Umbilical cord (tissue), 2 donors: ENCODE data around the gene ZNF341. TPM values are rescaled to one million over a fixed set of nuclear protein-coding genes. Genes with fewer than 3 reads are reported as not detected.
A peak's percentile ranks its signal among the peaks of the same experiment; 100 is the strongest.

Experiments
- DNase-seq: peaks from one replicate; pipeline ENCODE4 v3.0.0-alpha.2; 2015; ENCODE audit warnings: low spot score
- total RNA-seq: library from RNA; depleted of rRNA; stranded (reverse); fragments of >200 nt; gene quantifications from one replicate; pipeline ENCODE4 v1.2.3, GENCODE V29; 2014; ENCODE audit warnings: low replicate concordance; ENCODE audit not compliant: insufficient read depth

The ZNF341 gene
- total RNA-seq, 1 donor from 2014 or later: 0.72 TPM

DNA sequence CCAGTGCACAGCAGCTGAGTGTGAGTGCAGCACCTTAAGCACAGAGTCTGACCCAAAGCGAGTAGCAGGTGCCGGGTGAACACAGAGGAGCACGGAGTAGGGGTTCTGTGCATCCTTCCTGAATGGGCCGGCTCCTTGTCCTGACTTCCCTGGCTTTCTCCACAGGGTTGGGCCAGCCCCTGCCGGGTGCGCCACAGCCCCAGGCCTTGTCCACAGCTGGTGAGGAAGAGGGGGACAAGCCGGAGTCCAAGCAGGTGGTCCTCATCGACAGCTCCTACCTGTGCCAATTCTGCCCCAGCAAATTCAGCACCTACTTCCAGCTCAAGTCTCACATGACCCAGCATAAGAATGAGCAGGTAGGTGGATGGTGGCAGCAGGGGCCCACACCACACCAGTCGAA, 34.9 kb downstream of the ZNF341 start:
- no peak for DNase-seq

DNA sequence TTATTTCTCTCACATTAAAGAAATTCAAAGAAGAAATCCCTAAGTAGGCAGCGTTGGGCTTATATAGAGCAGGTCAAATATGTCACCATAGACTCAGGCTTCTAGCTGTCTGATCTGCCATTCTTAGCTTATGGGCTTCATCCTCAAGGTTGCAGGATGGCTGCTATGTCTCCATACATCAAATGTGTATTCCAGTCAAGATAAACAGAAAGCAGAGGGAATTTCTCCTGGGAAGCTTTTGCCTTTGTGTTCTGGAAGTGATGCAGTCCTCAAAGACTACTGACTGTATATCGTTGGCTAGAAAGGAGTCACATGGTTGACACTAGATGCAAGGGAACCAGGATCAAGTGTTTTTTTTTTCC, 36.0 kb downstream of the ZNF341 start:
- no peak for DNase-seq

DNA sequence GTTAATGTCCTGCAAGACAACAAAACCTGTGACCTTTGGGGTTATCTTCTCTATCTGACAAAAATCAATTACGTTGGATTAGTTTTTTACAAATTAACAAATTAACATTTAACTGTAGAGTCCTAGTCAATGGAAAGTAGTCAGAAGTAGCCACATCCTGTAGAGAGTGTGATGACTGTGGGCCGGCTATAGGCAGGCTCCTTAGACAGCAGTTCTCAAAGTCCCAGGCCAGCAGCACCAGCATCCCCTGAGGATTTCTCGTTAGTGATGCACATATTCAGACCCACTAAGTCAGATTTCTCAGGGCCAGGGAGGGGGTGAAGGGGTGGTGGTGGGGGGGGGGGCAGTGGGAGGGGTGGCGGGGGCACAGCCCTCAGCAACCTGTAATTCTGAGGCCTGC, 37.2 kb downstream of the ZNF341 start:
- no peak for DNase-seq

DNA sequence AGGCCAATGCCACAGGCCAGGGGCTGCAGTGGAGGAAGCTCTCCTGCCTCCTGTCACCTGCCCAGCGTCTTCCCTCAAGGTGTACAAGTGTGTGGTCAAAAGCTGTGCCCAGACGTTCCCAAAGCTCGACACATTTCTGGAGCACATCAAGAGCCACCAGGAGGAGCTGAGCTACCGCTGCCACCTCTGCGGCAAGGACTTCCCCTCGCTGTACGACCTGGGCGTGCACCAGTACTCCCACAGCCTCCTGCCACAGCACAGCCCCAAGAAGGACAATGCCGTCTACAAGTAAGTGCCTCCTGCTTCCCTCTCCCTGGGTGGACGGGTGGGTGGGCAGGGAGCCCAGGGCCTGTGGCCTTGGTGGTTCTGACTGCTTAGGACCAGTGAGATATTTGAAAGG, 38.2 kb downstream of the ZNF341 start:
- DNase-seq: no peak

DNA sequence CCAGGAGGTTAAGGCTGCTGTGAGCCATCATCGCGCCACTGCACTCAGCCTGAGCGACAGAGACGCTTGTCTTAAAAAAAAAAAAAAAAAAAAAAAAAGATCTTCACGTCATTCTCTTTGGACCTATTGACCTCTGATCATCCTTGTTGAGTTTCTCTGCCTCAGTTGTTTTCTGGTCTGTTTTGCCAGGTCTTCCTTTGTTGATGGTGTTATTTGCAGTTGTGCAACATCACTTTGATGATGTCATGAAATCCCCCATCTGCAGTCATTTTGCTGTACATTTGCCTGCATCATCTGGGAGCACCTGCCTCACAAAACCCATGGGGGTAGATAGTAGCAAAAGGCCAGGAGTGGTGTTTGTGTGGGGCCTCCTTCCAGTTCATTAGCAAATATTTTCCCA, 40.1 kb downstream of the ZNF341 start:
- DNase-seq: no peak

DNA sequence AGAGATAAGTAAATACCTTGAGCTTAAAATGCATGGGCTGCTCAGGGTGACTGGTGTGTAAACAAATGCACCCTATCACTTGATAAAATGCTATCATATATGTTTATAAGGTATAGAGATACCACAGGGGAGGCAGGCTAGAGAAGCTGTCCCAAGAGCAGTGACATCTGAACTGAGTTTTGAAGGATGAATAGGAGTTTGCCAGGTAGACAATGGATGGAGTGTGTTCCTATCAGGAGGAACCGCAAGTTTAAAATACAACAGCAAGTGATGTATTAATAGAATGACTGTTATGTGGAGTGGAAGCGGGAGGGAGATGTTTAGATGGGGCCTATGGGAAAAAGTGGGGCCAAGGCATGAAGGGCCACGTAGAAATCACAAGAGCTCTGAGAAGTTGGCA, 40.6 kb downstream of the ZNF341 start:
- no peak for DNase-seq

DNA sequence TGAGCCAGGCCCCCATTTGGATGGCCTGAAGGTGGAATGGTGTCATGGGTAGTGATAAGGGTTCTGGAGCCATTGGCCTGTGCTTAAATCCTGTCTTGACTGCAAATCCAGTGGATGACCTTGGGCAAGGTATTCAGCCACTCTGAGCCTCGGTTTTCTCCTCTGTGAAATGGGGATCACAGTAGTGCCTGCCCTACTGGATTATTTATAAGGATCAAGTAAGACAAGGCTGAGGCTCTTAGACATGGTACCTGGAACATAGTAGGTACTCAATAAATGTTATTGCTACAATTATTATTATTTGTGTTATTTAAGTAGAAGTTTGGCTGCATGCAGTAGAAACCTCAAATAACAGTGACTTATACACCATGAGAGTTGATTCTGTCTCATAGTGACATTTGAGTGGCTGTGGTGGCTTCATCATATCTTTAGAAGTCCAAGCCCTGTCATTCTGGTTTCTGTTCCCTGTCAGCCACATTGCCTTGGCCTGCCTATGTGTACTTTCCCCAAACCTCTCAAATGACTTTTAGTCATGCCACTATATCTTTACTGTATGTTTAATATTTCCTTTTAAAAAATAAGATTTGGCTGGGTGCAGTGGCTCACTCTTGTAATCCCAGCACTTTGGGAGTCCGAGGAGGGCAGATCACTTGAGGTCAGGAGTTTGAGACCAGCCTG, 41.8 kb downstream of the ZNF341 start:
- no peak for DNase-seq

DNA sequence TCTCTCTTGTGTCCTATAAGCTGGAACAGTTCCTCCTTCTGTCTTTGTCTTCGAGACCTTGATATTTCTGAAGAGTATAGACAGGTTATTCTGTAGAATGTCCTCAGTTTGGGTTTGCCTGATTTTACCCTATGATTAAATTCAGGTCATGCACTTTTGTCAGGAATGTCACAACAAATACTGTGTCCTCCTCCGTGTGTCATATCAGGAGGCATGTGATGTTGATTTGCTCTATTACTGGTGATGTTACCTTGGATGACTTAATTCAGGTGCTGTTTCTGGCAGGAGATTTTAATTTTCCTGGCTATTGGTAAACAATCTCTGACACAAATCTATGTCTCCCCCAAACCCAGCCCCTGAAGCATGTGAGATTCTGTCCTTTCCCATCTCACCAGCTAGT, 46.0 kb downstream of the ZNF341 start:
- no peak for DNase-seq

DNA sequence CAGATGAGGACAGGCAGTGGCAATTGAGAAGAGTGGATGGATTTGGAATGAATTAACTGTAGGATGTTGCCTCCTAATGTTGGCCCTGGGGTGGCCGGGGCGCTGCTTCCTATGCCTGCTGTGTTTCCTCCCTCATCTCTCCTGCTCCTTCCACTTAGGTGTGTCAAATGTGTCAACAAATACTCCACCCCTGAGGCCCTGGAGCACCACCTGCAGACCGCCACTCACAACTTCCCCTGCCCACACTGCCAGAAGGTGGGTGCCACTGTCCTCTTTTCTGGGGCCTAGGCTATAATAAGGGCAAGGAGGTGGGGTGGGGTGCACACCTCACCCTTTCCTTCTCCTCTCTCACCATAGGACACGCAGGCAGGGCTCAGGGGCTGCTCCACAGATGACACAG, 49.3 kb downstream of the ZNF341 start:
- DNase-seq: no peak

DNA sequence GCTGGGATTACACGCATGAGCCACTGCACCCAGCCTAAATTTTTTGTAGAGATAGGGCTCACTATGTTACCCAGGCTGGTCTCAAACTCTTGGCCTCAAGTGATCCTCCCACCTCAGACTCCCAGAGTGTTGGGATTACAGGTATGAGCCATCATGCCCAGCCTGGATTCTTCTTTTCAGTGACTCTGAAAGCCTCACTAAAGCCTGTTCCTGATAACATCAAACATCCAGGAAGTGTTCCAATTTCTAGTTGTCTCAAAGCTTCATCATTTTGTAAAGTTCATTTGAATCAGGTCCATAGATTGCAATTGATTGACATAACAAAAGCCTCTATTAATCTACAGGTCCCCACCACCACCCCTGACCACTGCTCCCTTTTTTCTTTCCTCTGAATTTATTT, 50.1 kb downstream of the ZNF341 start:
- DNase-seq: peak; percentile 15

DNA sequence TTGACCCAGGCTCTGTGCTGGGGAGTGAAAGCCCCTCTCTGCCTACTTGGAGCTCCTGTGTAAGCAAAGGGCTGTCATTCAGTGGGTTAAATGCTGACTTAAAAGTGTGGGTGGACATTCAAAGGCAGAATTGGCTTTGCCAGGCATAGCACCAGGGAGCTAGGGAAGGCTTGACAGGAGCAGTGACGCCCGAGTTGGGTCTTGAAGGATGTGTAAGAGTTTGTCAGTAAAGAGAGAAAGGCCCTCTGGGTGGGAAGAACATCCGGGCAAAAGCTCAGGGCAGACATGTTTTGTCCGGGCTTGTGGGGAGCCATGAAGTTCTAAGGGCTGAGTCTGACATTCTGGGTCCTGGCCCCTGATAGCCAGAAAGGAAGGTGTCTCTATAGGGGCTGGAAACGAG, 51.5 kb downstream of the ZNF341 start:
- no peak for DNase-seq

DNA sequence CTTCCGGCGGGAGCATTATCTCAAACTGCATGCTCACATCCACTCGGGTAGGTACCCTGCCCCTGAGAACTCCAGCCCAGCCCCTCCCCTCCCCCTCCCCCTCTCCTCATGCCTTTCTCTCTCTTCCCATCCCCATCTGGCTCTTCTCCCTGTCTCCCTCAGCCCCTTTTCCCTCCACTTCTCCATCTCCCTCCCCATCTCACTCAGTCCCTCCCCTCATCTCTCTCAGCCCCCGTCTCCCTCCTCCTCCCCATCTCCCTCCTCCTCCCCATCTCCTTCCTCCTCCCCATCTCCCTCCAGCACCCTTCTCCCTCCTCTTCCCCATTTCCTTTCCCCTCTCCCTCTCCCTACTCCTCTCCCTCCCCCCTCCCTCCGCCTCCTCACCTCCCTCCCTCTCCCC, 52.0 kb downstream of the ZNF341 start:
- DNase-seq: no peak

DNA sequence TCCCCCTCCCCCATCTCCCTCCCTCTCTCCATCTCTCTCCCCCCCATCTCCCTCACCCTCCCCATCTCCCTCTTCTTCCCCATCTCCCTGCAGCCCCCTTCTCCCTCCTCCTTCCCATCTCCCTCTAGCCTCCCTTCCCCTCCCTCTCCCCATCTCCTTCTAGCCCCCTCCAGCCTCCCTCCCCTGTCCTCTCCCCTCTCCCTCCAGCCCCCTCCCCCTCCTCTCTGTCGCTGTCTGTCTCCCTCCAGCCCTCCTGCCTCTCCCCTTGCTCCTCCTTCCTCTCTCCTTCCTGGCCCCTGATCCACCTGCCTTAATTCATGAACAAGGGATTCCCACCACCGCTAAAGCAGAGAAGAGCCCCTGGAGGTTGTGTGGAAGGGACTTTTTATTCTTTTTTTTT, 52.4 kb downstream of the ZNF341 start:
- no peak for DNase-seq

DNA sequence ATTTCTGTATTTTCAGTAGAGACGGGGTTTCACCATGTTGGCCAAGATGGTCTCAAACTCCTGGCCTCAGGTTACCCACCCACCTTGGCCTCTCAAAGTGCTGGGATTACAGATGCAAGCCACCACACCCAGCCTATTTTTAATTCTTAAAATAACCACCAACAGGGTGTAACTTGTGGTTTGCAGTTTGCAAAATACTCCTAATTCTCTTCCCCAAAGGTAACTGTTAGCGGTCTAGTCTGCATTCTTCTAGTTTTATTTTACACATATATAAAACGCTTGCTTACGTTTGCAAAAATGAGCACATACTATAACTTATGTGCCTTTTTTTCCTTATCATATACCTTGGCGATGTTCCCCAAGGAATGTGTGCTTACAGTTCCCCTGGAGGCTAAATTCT, 53.7 kb downstream of the ZNF341 start:
- no peak for DNase-seq

DNA sequence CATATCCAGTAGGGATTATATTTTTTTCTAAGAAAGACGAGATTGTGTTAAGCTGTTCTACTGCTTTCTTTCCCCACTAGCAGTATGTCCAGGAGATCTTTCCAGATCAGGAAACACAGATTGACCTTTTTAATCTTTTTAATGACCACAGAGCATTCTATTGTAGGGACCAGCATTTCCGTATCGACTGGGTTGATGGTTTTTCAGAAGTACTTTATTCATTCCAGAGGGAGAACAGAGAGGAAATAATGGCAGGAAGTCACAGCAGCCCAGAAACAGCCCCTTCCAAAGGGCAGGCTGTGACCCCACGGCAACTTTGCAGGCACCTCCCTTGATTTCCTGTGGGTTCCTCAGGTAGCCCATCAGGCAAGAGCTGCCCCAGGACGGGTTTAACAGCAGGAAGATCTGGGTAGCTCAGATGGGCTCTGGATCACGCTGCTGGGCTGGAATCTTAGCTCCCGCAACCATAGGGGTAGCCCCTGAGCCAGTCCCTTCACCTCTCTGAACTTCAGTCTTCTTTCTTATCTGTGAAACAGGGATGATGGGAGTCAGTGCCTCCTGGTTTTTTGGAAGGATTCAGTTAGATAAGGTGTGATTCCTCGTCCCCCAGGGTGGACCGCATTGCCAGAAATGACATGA, 55.6 kb downstream of the ZNF341 start:
- no peak for DNase-seq

DNA sequence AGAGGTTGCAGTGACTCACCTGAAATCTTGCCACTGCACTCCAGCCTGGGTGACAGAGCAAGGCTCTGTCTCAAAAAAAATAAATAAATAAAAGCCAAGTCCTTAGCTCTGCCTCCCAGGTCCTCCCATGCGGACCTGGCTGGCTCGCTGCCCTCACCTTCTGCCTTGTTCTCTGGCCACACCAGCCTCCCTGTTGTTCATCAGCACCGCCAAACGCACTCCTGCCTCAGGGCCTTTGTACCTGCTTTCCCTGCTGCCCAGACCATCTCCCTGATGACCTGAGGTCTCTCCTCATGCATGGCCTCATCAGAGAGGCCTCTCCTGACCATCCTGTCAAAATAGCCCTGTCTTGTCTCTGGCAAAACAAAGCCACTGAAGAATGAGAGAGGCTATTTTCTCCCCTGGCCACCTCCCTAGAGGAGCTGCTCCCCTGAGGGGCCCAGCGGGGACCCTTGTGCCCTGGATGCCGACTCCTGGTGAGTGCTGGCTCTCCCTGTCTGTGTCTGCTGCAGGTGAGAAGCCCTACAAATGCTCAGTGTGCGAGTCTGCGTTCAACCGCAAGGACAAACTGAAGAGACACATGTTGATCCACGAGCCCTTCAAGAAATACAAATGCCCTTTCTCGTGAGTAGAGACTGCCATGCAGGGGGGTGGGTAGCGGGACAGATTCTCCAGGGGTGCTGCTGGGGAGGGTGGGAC, 56.7 kb downstream of the ZNF341 start:
- DNase-seq: no peak

DNA sequence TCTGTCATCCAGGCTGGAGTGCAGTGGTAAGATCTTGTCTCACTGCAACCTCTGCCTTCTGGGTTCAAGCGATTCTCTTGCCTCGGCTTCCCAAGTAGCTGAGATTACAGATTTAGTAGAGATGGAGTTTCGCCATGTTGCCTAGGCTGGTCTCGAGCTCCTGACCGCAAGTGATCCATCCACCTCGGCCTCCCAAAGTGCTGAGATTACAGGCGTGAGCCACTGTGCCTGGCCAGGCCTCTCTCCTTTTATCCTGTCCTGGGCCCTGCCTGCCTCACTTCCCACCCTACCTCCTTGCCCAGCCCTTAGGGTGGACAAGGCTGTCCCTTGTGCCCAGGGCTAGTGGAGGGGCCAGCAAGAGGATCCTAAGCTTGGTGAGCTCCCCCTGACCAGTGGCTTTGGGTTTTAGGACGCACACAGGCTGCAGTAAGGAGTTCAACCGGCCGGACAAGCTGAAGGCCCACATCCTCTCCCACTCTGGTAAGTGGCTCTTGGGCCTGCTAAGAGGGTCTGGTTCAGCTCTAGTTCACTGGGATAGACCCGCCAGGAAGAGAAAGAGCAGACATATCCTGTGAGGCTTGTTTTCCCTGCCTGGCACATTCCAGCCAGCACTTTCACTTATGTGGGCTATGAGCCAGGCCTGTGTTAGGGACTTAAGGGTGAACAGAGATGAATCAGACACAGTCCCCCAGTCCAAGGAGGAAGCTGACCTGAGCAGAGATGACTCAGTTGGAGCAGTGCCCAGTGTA, 57.5 kb downstream of the ZNF341 start:
- DNase-seq: peak; percentile 98

DNA sequence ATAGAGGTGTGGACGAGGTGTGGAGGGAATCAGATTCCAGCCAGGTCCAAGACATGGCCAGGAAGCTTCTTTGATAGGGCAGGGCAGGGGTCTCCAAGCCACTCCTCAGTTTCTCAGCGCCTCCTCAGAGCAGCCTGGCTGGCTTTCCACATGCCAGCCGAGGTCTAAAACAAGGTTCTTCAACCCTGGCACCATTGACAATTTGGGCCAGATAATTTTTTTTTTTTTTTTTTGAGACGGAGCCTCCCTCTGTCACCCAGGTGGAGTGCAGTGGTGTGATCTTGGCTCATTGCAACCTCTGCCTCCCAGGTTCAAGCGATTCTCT, 58.0 kb downstream of the ZNF341 start:
- DNase-seq: no peak

DNA sequence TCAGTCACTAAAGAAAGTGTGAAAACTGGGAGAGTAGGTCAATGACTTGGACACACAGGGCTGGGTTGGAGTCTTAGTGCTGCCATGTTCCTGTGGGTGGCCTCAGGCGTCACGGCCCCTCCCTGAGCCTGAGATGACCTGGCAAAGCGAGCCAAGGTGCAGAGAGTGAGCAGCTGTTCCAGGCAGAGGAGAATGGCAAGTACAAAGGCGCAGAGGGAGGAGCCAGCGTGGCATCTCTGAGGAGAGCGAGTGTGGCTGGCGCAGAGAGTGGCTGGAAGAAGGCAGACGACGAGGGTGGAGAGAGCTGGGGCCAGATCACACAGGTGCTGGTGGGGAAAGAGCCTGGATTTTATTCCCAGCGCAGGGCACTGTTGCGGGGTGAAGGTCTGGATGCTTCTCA, 58.8 kb downstream of the ZNF341 start:
- DNase-seq: no peak

DNA sequence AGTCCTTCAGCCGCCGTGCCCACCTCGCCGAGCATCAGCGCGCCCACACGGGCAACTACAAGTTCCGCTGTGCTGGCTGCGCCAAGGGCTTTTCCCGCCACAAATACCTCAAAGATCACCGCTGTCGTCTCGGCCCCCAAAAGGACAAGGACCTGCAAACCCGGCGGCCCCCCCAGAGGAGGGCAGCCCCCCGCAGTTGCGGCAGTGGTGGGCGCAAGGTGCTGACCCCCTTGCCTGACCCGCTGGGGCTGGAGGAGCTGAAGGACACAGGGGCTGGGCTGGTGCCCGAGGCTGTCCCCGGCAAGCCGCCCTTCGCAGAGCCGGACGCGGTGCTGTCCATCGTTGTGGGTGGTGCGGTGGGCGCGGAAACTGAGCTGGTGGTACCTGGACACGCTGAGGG, 59.2 kb downstream of the ZNF341 start:
- DNase-seq: no peak

DNA sequence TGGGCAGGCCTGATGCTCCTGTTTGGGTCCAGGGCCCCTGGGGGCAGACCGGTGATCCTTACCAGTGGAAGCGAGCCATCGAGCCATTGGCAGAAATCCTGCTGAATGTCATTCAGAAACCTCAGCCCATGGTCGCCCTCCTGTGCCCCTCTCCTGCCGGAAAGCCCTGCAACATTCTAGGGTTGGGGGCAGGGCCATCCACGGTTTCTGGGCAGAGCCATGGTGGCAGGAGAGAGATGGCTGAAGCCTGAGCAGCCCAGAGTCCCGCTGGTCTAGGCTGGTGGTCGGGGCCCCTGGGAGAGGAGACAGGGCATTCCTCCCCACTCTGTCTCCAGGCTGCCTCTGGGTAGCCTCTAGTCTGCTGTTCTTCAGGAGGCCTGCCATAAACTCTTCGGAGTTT, 59.7 kb downstream of the ZNF341 start:
- no peak for DNase-seq

DNA sequence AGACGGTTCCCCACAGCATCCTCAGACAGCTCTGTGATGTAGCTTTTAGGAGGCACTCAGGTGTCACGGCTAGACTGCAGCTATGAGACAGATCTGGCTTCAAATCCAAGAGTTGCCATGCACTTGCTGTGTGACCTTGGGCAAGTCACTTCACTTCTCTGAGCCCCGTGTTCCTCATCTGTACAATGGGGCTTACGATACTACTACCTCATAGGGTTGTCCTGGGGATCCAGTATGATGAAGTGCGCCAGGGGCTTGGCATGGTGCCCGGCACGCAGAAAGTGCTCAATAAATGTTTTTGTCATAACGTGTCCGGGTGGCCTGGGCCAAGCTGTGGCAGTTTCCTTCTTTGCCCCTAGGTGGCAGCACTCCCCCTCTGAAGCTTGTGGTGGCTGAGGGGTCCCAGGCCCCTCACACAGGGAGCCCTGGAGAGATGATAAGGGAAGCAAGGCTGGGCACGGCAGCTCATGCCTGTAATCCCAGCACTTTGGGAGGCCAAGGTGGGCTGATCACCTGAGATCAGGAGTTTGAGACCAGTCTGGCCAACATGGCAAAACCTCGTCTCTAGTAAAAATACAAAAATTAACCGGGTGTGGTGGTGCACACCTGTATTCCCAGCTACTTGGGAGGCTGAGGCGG, 60.3 kb downstream of the ZNF341 start:
- no peak for DNase-seq
